Activated naive CD4-positive, alpha-beta T cell treated with anti-CD3 and anti-CD28 coated beads, Interleukin-2, amount 50 U/mL, for 72 hours (primary cell): Measurements from ENCODE around the gene TCN2. TPM values are rescaled to one million over a fixed set of nuclear protein-coding genes. Genes with fewer than 3 reads are reported as not detected.
"Not testable (repeated sequence)": the region's sequence is repeated elsewhere in the genome, so short reads cannot be mapped to it uniquely, and the experiment has no call there.

ENCODE experiments used
- ATAC-seq, 2 donors: fragments of 150-1000 bp; cut with Tn5 transposase; 2 replicates each; pipeline ENCODE4 v1.10.0; 2021; ENCODE audit warnings: mild to moderate bottlenecking in 2 of 2, moderate library complexity in 2 of 2
- DNase-seq, 2 donors: peaks; one replicate each; pipeline ENCODE4 v3.0.0; 2021 to 2022; ENCODE audit warnings: low spot score in 2 of 2
- H3K27ac Mint-ChIP-seq, 2 donors: one replicate each; pipeline ENCODE4 v1.8.0; 2022; ENCODE audit warnings: mild to moderate bottlenecking in 2 of 2, mixed read lengths in 2 of 2
- H3K36me3 Mint-ChIP-seq, 2 donors: one replicate each; pipeline ENCODE4 v1.8.0; 2022; ENCODE audit warnings: mixed read lengths in 2 of 2
- H3K9me3 Mint-ChIP-seq, 2 donors: one replicate each; pipeline ENCODE4 v1.8.0; 2022; ENCODE audit warnings: mixed read lengths in 2 of 2
- total RNA-seq, 2 donors: library from RNA; stranded (reverse); gene quantifications; one replicate each; pipeline ENCODE4 v1.2.3, GENCODE V29; 2022

TCN2 gene
- total RNA-seq, result 1 to 10 TPM; 1.5 TPM

DNA sequence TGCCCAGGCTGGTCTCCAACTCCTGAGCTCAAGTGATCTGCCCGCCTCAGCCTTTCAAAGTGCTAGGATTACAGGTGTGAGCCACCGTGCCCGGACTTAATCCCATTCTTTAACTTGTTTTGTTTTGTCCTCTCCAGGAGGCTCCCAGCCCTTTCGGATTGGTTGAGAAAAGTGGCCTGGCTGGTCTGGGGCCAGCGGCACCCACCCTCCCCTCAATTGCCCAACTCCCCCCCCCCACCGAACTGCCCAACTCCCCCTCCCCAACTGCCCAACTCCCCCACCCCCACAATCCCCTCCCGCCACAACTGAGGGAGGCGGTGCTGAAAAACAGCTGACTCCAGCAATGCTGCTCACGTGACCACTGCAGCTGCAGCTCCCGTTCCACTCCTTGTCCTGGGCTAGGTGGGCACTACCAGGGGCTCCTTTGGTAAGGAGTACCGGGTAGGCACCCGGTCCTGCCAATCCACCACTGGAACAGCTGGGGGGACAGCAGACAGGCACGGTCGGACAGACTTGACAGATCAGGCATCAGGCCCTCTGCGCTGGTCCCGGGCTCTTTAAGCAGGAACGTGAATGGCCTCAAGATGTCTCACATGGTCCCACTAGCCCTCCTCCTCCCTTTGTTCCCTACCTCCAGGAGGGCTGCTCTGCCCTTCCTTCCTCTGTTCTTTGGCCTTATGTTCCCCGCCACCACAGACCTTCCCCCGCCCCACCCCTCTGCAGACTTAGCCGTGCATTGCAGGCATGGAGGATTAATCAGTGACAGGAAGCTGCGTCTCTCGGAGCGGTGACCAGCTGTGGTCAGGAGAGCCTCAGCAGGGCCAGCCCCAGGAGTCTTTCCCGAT, at the start of gene TCN2:
TCN2 (plus strand) TSS at position 720 of the 845 bp plus-strand sequence. CDS start 158 bp downstream, outside the sequence.
- peak; percentile 56 to 90 for ATAC-seq
- Mint-ChIP-seq H3K27ac (peak within 1 kb of the TSS in 1 of 2 donors; percentile 54), H3K9me3 (no peaks in the 10 kb centered on the region), H3K36me3 (no peaks in the 10 kb centered on the region)
- peak; percentile 28 to 79 for DNase-seq

DNA sequence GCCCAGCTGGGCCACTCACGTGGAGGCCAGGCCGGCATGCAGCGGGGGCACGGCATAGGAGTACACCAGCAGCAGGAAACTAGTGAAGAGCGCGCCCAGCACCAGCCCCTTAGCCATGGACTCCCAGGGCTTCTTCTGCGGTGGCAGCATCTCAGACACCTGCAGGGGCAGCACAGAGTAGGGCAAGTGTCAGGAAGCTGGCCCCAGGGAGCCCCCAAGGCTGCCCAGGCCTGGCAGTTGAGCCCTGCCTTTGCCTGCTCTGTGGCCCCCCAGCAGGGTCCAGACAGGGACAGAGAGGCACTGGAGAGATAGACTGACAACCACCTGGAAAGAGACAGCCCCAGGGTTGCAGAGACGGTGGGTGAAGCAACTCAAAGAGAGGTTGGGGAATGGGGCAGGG, 49.7 kb upstream of the TCN2 start:
- Mint-ChIP-seq H3K27ac (no peak overlapping the region), H3K9me3 (no peaks in the 10 kb centered on the region), H3K36me3 (no peaks in the 10 kb centered on the region)
- no peak for DNase-seq
- ATAC-seq, result no peak

DNA sequence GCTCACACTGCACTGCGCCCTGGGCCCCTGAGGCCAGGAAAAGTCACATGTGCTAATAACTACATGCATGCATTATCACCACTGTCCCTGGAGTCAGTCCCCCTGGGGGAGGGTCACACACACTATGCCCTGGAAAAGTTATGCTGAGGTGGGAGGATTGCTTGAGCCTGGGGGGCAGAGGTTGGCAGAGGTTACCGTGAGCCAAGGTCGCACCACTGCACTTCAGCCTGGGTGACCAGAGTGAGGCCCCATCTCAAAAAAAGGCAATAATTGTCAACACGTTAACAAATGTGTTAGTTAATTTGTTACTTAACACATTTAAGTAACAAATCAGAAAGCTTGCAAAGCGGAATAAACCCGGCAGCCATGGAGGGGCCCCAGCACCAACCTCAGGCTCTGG, 47.1 kb upstream of the TCN2 start:
- no peak for ATAC-seq
- no peak for DNase-seq
- Mint-ChIP-seq H3K9me3 (no peaks in the 10 kb centered on the region), H3K27ac (no peak overlapping the region), H3K36me3 (no peaks in the 10 kb centered on the region)

DNA sequence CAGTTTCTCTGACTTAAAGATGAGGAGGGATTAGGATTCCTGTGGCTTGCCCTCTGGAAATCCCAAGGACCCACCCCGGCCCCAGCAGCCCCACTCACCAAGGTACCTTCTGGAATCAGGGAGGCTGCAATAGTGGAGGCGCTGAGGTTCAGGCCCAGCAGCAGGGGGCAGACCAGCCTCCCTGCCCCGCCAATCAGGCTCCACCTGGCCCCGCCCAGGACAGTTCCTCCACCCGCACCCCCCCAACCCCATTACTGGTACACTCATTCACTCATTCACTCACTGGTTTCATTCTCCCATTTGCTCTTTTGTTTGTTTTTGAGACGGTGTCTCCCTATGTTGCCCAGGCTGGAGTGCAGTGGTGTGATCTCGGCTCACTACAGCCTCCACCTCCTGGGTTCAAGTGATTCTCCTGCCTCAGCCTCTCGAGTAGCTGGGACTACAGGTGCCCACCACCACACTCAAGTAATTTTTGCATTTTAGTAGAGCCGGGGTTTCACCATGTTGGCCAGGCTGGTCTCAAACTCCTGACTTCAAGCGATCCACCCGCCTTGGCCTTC, 46.3 kb upstream of the TCN2 start:
- not testable (repeated sequence) for H3K36me3 Mint-ChIP-seq, H3K27ac Mint-ChIP-seq, H3K9me3 Mint-ChIP-seq, DNase-seq
- ATAC-seq, result peak in 1 of 2 donors; percentile 73

DNA sequence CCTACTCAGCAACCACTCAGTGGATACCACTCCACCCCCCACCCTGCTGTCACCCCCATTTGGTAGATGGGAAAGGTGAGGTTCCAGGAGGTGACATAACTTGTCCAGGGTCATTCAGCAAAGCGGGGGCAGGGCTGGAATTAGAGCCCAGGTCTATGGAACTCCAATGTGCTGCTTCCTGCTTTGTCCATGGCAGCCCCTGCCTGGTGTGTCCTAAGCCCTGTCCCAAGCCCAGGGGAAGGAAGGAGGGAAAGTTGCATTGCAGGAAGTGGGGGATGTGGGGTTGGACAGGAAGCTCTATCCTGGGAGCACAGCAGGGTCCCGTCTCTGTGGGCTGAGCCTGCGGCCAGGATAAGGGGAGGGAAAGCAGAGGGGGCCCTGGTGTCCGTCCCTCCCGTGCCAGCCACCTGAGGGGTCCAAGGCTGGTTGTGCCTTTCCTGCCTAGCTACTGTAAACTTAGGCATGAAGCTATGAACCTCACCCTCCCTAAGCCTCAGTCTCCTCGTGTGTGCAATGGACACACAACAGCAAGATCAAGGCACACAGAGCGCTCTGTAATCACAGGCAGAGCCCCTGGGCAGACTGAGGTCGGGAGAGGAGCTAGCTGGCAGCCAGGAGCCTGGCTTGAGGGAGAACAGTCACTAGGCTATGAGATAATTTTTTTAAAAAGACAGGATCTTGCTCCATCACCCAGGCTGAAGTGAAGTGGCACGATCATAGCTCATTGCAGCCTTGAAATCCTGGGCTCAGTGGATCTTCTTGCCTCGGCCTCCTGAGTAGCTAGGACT, 45.4 kb upstream of the TCN2 start:
- no peaks in the 10 kb centered on the region for H3K36me3 Mint-ChIP-seq
- H3K9me3 Mint-ChIP-seq, result no peaks in the 10 kb centered on the region
- ATAC-seq, result no peak
- no peak for DNase-seq
- H3K27ac Mint-ChIP-seq, result no peak overlapping the region

DNA sequence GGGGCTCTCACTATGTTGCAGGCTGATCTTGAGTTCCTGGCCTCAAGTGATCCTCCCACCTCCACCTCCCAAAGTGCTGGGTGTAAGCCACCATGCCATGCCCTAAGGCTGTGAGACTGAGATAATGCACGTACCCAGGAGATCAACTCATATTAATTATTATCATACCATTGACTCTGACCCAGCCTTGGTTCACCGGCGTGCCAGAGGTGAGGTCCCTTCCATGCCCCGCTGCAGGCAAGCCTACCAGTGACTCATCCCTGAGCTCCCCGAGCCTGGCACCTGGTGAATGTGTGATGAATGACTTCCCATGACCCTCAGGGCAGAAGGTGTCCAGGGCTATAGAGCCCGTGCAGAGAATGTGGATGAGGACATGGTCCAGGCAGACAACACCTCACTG, 44.6 kb upstream of the TCN2 start:
- Mint-ChIP-seq H3K9me3 (no peaks in the 10 kb centered on the region), H3K36me3 (no peaks in the 10 kb centered on the region), H3K27ac (no peak overlapping the region)
- ATAC-seq, result no peak
- no peak for DNase-seq

DNA sequence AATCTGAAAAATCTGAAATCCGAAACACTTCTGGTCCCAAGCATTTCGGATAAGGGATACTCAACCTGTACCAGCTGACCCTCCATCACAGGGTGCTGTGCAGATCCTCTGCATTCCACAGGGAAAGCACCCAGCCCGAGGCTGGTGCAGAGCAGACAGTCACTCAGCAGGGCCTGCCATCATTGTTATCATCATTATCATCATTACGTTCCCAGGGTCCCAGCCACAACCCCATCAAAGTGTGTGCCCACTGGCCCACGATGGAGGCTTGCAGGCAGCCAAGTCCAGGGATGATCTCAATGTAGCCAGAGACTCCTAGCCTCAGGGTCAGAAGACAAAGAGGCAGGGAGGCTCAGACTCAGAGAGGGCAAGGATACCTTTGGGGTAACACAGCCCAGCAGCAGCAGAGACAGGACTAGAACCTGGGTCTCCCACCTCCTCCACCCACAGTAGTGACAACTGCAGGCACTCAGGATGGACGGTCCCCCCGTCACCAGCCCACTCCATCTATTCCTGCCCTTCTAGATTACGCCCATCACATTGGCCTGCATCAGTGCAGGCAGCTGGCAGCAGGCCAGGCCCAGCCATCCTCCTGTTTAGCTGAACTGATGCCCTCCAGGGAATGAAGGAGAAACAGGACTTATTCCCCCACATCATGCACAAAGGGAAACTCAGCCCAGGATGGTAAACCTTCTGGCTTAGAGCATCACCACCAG, 42.8 kb upstream of the TCN2 start:
- Mint-ChIP-seq H3K27ac (no peak overlapping the region), H3K9me3 (no peaks in the 10 kb centered on the region), H3K36me3 (no peaks in the 10 kb centered on the region)
- no peak for ATAC-seq
- DNase-seq, result no peak

DNA sequence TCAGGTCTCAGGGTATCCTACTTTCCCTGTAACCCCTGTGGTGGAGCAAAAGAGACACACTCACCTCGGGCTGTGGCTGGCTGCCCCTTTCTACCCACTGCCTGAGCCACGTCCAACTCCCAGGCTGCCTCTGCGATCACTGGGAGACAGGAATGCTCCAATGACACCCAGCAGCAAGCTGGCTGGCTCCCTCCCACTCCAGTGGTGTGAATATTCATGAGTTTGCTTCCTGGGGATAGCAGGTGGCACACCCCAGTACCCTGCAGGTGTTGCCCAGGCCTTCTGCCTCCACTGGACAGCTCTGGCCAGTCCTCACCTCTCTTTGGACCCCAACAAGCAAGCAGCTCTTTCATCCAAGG, 42.2 kb upstream of the TCN2 start:
- Mint-ChIP-seq H3K36me3 (no peaks in the 10 kb centered on the region), H3K27ac (no peak overlapping the region), H3K9me3 (no peaks in the 10 kb centered on the region)
- no peak for ATAC-seq
- no peak for DNase-seq

DNA sequence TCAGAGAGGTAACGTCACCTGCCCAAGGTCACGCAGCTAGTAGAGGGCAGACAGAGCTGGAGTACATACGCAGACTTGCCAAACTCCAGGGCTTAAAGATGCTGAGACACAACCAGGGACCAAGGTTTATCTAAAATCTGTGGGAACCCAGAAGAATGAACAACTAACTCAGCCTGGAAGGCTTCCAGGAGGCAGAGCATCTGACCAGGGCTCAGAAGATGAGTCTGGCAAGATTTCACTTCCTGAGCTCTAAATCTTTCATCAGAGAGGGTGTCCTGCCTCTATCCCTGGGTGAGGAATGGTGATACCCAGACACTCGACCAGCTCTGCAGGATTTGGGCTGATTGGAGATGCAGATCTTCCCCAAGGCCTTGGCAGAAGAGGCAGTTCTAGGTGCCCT, 41.6 kb upstream of the TCN2 start:
- H3K36me3 Mint-ChIP-seq, result no peaks in the 10 kb centered on the region
- no peak for ATAC-seq
- no peaks in the 10 kb centered on the region for H3K9me3 Mint-ChIP-seq
- DNase-seq, result no peak
- no peak overlapping the region for H3K27ac Mint-ChIP-seq

DNA sequence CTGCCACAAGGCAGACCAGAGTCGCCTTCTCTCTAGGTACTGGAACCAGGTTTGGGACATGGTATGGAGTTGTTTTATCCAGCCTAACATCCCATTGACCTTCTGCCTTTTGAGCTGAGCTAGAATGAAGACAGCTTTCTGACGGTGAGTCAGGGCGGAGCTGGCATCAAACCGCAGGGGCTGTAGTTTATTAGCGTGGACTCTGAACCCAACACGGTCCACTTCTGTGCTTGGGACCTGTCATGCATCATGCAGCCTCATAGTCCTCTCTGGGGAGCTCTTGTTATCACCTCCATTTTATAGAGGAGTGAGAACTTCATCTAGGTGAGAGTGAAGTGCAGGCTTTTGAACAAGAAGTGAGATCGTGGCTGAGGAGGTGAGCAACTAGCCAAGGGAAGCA, 40.8 kb upstream of the TCN2 start:
- H3K27ac Mint-ChIP-seq, result no peak overlapping the region

DNA sequence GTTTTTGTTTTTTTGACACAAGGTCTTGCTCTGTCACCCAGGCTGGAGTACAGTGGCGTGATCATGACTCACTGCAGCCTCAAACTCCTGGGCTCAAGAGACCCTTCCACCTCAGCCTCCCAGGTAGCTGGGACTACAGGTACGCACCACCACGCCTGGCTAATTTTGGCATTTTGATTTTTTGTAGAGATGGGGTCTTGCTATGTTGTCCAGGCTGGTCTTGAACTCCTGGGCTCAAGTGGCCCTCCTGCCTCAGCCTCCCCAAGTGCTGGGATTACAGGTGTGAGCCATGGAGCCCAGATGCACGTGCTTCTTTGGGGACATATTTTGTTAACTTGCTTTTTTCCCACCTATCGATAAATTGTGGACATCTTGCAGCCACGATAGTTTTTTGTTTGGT, 39.7 kb upstream of the TCN2 start:
- not testable (repeated sequence) for H3K36me3 Mint-ChIP-seq, H3K27ac Mint-ChIP-seq, ATAC-seq, DNase-seq, H3K9me3 Mint-ChIP-seq

More for the DNA sequence above, 40.8 kb upstream of the TCN2 start:
- Mint-ChIP-seq H3K36me3 (no peaks in the 10 kb centered on the region), H3K9me3 (no peaks in the 10 kb centered on the region)
- DNase-seq (no peak), ATAC-seq (no peak)

DNA sequence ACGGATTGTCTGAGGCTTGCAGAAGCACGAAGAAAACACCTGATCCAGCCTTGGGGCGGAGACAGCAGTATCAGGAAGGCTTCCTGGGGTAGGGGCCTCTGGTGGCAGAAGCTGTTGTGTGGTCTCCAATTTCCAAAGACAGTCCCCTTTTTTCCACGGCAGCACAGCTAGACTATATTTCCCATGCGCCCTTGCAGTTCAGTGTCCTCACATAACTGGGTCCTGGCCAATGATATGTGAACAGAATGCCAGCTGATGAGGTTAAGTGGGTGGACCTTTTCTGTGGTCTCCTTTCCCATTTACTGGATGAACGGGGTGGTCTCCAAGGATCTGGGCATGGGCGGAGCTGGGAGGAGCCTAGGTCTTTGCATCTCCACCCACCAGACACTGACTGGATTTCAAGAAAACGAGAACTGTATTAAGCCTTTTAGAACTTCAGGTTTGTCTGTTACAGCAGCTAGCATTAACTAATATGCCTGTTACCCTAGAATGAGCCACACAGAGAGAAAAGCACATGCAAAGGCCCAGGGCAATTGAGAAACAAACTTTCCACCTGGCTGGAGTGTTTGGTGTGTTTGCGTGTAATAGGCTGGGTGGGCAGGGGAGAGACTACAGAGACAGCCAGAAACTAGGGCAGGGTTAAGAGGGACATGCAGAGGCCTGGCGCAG, 38.7 kb upstream of the TCN2 start:
- ATAC-seq (no peak), DNase-seq (no peak)
- Mint-ChIP-seq H3K36me3 (no peaks in the 10 kb centered on the region), H3K27ac (no peak overlapping the region), H3K9me3 (no peaks in the 10 kb centered on the region)

DNA sequence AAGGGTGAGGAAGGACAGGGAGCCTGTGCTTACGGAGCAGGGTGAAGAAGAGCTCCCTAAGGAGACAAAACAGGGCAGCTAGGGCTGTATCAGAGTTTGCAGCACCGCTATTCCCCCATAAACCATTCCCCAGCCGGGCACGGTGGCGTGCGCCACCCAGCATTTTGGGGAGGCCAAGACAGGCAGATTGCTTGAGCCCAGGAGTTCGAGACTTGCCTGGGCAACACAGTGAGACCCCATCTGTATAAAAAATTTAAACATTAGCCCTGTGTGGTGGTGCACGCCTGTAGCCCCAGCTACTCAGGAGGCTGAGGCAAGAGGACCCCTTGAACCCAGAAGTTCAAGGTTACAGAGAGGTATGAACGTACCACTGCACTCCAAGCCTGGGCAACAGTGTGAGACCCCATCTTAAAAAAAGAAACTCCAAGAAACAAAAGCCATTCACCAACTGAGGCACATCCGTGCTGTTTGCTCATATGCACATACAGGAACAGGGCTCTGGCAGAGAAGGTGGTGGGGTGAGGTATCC, 37.2 kb upstream of the TCN2 start:
- no peak for ATAC-seq
- no peak for DNase-seq
- Mint-ChIP-seq H3K9me3 (no peaks in the 10 kb centered on the region), H3K27ac (no peak overlapping the region), H3K36me3 (no peaks in the 10 kb centered on the region)

DNA sequence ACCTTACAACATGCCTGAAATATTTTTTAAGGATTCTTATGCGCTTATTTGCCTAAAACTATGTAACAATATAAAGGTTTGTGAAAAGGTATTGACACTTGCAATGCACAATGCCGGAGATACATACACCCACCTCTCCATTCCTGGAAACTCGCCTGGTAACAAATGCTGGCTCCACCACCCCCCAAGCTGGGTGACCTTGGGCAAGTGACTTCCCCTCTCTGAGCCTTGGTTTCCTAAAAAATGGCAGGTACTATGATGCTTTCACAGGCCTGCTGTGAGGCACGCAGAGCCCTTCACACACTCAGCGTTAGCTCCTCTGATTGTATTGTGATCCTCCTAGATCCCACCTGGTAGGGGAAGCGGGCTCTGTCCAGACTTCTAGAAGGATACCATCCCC, 34.8 kb upstream of the TCN2 start:
- Mint-ChIP-seq H3K36me3 (no peaks in the 10 kb centered on the region), H3K9me3 (no peaks in the 10 kb centered on the region), H3K27ac (no peak overlapping the region)
- DNase-seq (no peak), ATAC-seq (no peak)

DNA sequence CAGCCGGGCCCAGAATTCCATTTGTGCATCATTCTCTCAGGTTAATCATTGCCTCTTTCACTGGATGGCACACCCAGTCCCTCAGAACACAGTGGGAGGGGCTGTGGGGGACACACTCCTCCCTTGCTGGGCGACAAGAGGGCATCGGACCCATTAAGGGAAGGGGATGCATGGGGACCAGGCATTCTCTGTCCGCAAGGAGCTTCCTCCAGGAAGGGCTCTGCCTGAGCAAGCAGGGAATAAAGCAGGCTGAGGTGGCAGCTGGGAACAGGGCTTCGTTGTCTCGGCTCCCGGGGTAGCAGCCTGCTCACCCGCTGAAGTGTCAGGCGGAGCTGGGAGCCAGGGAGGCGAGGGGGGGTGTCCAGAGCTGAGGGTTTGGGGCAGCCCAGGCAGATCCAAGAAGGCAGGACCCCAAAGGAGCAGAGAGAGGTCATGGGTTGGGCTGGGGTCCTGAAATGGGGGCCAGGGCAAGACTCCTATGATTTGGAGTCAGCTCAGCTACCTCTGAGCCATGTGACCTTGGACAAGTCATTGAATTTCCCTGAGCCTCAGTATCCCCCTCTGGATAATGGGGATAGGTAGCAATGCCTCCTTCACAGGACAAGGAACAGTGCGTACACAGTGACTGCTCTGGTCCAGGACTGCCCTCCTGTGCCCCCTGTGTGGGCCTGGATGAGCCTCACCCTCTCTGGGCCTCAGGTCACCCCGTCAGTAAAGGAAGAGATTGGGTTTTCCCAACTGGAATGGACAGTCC, 34.0 kb upstream of the TCN2 start:
- no peaks in the 10 kb centered on the region for H3K36me3 Mint-ChIP-seq
- peak overlapping the region in 1 of 2 donors; percentile 23 for H3K27ac Mint-ChIP-seq
- no peak for DNase-seq
- ATAC-seq, result peak in 1 of 2 donors; percentile 12
- H3K9me3 Mint-ChIP-seq, result no peaks in the 10 kb centered on the region
